IgD-negative memory B cell (primary cell): ENCODE measurements around the gene SRSF3. TPM values are rescaled to one million over a fixed set of nuclear protein-coding genes. Genes with fewer than 3 reads are reported as not detected.

Experiments used
- H3K27ac Mint-ChIP-seq, 3 donors: one replicate each; pipeline ENCODE4 v1.8.0; 2020 to 2022; ENCODE audit warnings: mild to moderate bottlenecking in 3 of 3, mixed read lengths in 3 of 3, moderate library complexity in 1 of 3
- H3K27me3 Mint-ChIP-seq: one replicate; pipeline ENCODE4 v1.8.0; 2021; ENCODE audit warnings: mixed read lengths
- H3K36me3 Mint-ChIP-seq: one replicate; pipeline ENCODE4 v1.8.0; 2020; ENCODE audit warnings: mild to moderate bottlenecking, mixed read lengths
- H3K4me1 Mint-ChIP-seq, 3 donors: one replicate each; pipeline ENCODE4 v1.8.0; 2020 to 2022; ENCODE audit warnings: mixed read lengths in 3 of 3, mild to moderate bottlenecking in 1 of 3
- H3K4me3 Mint-ChIP-seq, 4 donors: one replicate each; pipeline ENCODE4 v1.8.0; 2020 to 2022; ENCODE audit warnings: mild to moderate bottlenecking in 4 of 4, mixed read lengths in 4 of 4, moderate library complexity in 3 of 4
- H3K9me3 Mint-ChIP-seq, 3 donors: one replicate each; pipeline ENCODE4 v1.8.0; 2020 to 2021; ENCODE audit warnings: mixed read lengths in 3 of 3, mild to moderate bottlenecking in 1 of 3
- polyA plus RNA-seq: library from polyadenylated mRNA; unstranded; fragments of 300-500 nt; fragmentation: Illumina TruSeq; gene quantifications from one replicate; pipeline ENCODE4 v1.2.3, GENCODE V29; 2021

The SRSF3 gene
- 384 TPM for polyA plus RNA-seq

- peak within 1 kb of the TSS; percentile 94 to 100 (median 98) for H3K4me3 Mint-ChIP-seq
Observed at GRCh38 chr6:36594029-36594815, at the start of gene SRSF3. TSS of gene SRSF3 (plus strand) at chr6:36594362. CDS start at chr6:36596763, 2,401 bp downstream.

GRCh38 chr6:36545767-36546307 is 48.3 kb upstream of the SRSF3 start:
- Mint-ChIP-seq H3K36me3 (peaks cover 6% of the 10 kb centered on the region), H3K27ac (peak overlapping the region; percentile 95 to 99 (median 96)), H3K4me1 (peaks cover 36 to 39% (median 37%) of the 10 kb centered on the region in 3 donors), H3K4me3 (peak overlapping the region; percentile 97 to 99 (median 98)), H3K9me3 (no peaks in the 10 kb centered on the region), H3K27me3 (no peaks in the 10 kb centered on the region)

More at GRCh38 chr6:36594029-36594815, at the start of gene SRSF3:
- Mint-ChIP-seq H3K27me3 (peaks cover 2% of the 10 kb centered on the region), H3K4me1 (peaks cover 36 to 38% (median 37%) of the 10 kb centered on the region in 3 donors), H3K9me3 (peaks cover 0 to 3% (median 0%) of the 10 kb centered on the region in 3 donors), H3K36me3 (peaks cover 16% of the 10 kb centered on the region), H3K27ac (peak within 1 kb of the TSS; percentile 96 to 100 (median 100))

GRCh38 chr6:36546308-36546919 is 47.7 kb upstream of the SRSF3 start:
- H3K4me3 Mint-ChIP-seq = peak overlapping the region; percentile 97 to 99 (median 98)

GRCh38 chr6:36546920-36547645 is 47.1 kb upstream of the SRSF3 start, which contains the start of gene STK38:
TSS of gene STK38 (minus strand) at chr6:36547479. CDS start at chr6:36540202, 7,277 bp downstream.
- Mint-ChIP-seq H3K4me1 (peaks cover 31 to 38% (median 32%) of the 10 kb centered on the region in 3 donors), H3K9me3 (no peaks in the 10 kb centered on the region)

More at GRCh38 chr6:36546308-36546919, 47.7 kb upstream of the SRSF3 start:
- peak overlapping the region; percentile 95 to 99 (median 96) for H3K27ac Mint-ChIP-seq
- H3K4me1 Mint-ChIP-seq = peaks cover 35 to 38% (median 36%) of the 10 kb centered on the region in 3 donors
- H3K36me3 Mint-ChIP-seq = peaks cover 6% of the 10 kb centered on the region
- no peaks in the 10 kb centered on the region for H3K9me3 Mint-ChIP-seq
- H3K27me3 Mint-ChIP-seq = no peaks in the 10 kb centered on the region

GRCh38 chr6:36547646-36548400 is 46.3 kb upstream of the SRSF3 start:
- H3K27me3 Mint-ChIP-seq = no peaks in the 10 kb centered on the region
- H3K4me3 Mint-ChIP-seq = peak overlapping the region; percentile 97 to 99 (median 98)
- no peaks in the 10 kb centered on the region for H3K9me3 Mint-ChIP-seq
- peaks cover 30 to 38% (median 31%) of the 10 kb centered on the region in 3 donors for H3K4me1 Mint-ChIP-seq
- H3K27ac Mint-ChIP-seq = peak overlapping the region; percentile 95 to 99 (median 96)
- H3K36me3 Mint-ChIP-seq = peaks cover 6% of the 10 kb centered on the region

More at GRCh38 chr6:36546920-36547645, 47.1 kb upstream of the SRSF3 start, which contains the start of gene STK38:
- Mint-ChIP-seq H3K27ac (peak within 1 kb of the TSS; percentile 95 to 99 (median 96)), H3K27me3 (no peaks in the 10 kb centered on the region), H3K4me3 (peak within 1 kb of the TSS; percentile 97 to 99 (median 98)), H3K36me3 (peaks cover 6% of the 10 kb centered on the region)

- peak overlapping the region in 1 of 3 donors; percentile 85 for H3K27ac Mint-ChIP-seq
- H3K4me1 Mint-ChIP-seq = peaks cover 28 to 36% (median 29%) of the 10 kb centered on the region in 3 donors
- peak overlapping the region; percentile 1 to 97 (median 46) for H3K4me3 Mint-ChIP-seq
- H3K9me3 Mint-ChIP-seq = no peaks in the 10 kb centered on the region
- H3K36me3 Mint-ChIP-seq = peaks cover 4% of the 10 kb centered on the region
- H3K27me3 Mint-ChIP-seq = no peaks in the 10 kb centered on the region
Observed at GRCh38 chr6:36548401-36548743, 45.8 kb upstream of the SRSF3 start.

GRCh38 chr6:36550473-36551000 is 43.6 kb upstream of the SRSF3 start:
- peaks cover 22 to 25% (median 22%) of the 10 kb centered on the region in 3 donors for H3K4me1 Mint-ChIP-seq
- no peaks in the 10 kb centered on the region for H3K36me3 Mint-ChIP-seq
- no peaks in the 10 kb centered on the region for H3K27me3 Mint-ChIP-seq
- no peaks in the 10 kb centered on the region for H3K9me3 Mint-ChIP-seq
- H3K27ac Mint-ChIP-seq = no peak overlapping the region
- H3K4me3 Mint-ChIP-seq = peak overlapping the region in 3 of 4 donors; percentile 11 to 91 (median 45)

- Mint-ChIP-seq H3K4me3 (no peak overlapping the region), H3K4me1 (peaks cover 7 to 17% (median 10%) of the 10 kb centered on the region in 3 donors), H3K27ac (no peak overlapping the region), H3K36me3 (peaks cover 2% of the 10 kb centered on the region), H3K27me3 (peaks cover 3% of the 10 kb centered on the region), H3K9me3 (no peaks in the 10 kb centered on the region)
Observed at GRCh38 chr6:36555750-36556252, 38.4 kb upstream of the SRSF3 start.

- H3K4me3 Mint-ChIP-seq = no peak overlapping the region
- H3K9me3 Mint-ChIP-seq = no peaks in the 10 kb centered on the region
- peaks cover 2% of the 10 kb centered on the region for H3K36me3 Mint-ChIP-seq
- H3K27me3 Mint-ChIP-seq = peaks cover 3% of the 10 kb centered on the region
- H3K4me1 Mint-ChIP-seq = peaks cover 7 to 17% (median 9%) of the 10 kb centered on the region in 3 donors
- H3K27ac Mint-ChIP-seq = no peak overlapping the region
Observed at GRCh38 chr6:36556281-36556680, 37.9 kb upstream of the SRSF3 start.

GRCh38 chr6:36559011-36559793 is 35.0 kb upstream of the SRSF3 start:
- Mint-ChIP-seq H3K27me3 (peaks cover 6% of the 10 kb centered on the region), H3K4me1 (peaks cover 7 to 17% (median 9%) of the 10 kb centered on the region in 3 donors), H3K9me3 (no peaks in the 10 kb centered on the region), H3K4me3 (no peak overlapping the region), H3K27ac (peak overlapping the region in 1 of 3 donors; percentile 41), H3K36me3 (peaks cover 2% of the 10 kb centered on the region)

- no peak overlapping the region for H3K27ac Mint-ChIP-seq
- peaks cover 6% of the 10 kb centered on the region for H3K27me3 Mint-ChIP-seq
- no peak overlapping the region for H3K4me3 Mint-ChIP-seq
- peaks cover 7 to 15% (median 9%) of the 10 kb centered on the region in 3 donors for H3K4me1 Mint-ChIP-seq
- H3K9me3 Mint-ChIP-seq = no peaks in the 10 kb centered on the region
- peaks cover 2% of the 10 kb centered on the region for H3K36me3 Mint-ChIP-seq
Observed at GRCh38 chr6:36560822-36561221, 33.3 kb upstream of the SRSF3 start.

GRCh38 chr6:36563237-36563927 is 30.8 kb upstream of the SRSF3 start:
- Mint-ChIP-seq H3K27me3 (peaks cover 6% of the 10 kb centered on the region), H3K4me1 (peaks cover 7 to 11% (median 9%) of the 10 kb centered on the region in 3 donors), H3K36me3 (peaks cover 2% of the 10 kb centered on the region)

More at GRCh38 chr6:36563237-36563927, 30.8 kb upstream of the SRSF3 start:
- Mint-ChIP-seq H3K9me3 (no peaks in the 10 kb centered on the region), H3K27ac (no peak overlapping the region), H3K4me3 (no peak overlapping the region)
